CD4-positive, alpha-beta T cell treated with Interleukin-17A for 4 hours (primary cell): ENCODE data around the gene SMPD3.

Experiments used
- DNase-seq: peaks from one replicate; pipeline ENCODE4 v3.0.0-alpha.2; 2020; ENCODE audit warnings: mixed read lengths

Gene SMPD3

DNA sequence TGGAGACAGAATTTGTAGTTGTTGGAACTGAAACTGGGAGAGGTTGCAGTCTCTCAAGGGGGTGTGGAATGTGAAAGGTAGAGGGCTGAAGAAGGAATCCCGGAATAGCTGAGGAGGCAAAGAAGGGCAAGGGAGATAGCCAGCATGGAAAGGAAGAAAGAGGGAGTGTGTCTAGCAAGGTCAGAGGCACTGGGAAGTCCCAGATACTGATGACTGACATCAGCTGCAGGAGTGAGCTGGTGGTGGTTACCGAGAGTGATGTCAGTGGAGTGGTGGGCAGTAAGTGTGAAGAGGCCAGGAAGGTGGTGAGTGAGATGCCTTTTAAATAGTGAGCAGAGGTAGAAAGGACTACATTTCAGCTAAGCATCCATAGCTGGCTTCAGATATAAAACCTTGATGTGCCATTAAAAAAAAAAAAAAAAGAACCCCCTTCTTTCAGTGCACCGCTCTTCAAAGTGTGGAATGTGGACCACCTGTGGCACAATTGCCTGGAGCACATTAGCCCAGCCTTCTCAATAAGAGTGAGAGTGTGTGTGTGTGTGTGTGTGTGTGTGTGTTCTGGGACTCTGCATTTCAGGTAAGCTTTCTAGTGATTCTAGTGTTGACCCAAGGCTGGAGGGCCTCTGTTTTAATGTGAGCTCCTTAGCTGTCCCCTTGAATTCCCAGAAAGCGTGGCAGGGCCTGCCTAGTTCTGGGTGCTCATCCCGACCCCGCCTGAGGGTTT, 129.0 kb downstream of the SMPD3 start:
- DNase-seq = no peak

DNA sequence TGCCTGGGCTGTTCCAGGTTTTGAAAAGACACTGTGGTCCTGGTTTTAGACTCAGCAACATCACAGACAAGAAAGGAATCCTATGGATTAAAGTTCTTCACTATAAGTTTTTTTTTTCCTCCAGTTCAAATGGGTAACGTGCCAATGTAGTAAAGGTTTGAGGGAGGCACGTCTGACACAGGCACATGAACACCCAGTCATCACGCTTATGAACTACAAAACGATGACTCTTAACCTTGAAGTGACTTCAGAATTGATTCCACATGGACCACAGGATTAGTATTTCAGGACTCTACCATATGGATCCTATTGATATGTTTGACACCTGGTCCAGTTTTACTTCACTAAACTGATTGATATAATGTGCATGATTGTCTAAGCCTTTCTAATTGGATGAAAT, 135.2 kb downstream of the SMPD3 start:
- no peak for DNase-seq

DNA sequence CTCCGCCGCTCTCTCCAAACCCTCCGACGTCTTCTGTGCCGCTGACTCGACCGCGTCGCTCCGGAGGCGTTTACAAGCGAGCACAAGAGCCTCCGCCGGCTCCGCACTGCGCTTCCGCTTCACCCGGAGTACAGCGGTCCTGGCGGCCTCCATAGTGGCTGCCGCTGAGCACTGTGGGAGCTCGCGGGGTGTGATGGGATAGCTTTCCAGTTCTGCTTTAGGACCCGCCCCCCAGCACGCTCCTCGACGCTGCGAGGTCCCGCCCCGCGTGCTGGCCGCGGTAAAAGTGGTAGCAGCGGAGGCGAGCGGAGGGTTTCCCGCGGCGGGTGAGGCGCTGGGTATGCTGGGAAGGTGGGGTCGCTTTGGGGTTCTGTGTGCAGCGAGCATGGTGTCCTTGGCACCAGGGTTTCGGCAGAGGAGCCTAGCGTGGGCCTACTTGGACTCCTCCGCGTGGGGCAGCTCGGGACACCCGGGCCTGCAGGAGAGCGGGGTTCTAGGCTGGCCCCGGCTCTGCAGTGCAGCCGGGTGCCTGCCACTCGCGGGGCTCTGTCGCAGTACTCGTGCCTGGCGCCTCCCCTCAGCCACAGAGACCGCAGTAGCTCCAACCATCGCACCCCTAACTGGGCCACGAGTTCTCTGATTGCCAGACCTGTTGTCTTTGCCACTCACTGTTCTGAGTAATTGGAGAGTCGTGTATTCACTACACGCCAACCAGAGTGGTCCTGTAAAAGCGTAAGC, 137.4 kb downstream of the SMPD3 start, which contains the start of the genes PRMT7 and SLC7A6OS:
TSS of gene PRMT7 (plus strand) at position 246 of the 738 bp plus-strand sequence. CDS start 4,961 bp downstream, outside the sequence.
TSS of gene SLC7A6OS (minus strand) at position 173 of the 738 bp plus-strand sequence. CDS start at position 153, 20 bp downstream.
- peak; percentile 94 for DNase-seq

DNA sequence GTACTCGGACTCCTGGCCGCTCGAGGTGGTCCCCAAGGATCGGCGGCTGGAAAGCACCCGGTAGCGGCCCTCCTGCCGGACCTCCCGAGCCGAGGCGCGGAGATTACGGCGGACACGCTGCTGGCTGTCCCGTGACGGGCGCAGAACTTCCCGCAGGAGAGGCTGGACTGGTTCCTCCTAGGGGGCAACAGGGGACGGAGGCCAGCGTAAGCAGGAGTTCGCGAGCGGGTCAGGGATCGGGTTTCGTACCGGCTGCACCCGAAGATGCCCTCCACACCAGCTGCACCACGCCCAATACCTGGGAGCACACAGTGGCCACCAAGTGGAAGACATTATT, 137.9 kb downstream of the SMPD3 start:
- DNase-seq = no peak

DNA sequence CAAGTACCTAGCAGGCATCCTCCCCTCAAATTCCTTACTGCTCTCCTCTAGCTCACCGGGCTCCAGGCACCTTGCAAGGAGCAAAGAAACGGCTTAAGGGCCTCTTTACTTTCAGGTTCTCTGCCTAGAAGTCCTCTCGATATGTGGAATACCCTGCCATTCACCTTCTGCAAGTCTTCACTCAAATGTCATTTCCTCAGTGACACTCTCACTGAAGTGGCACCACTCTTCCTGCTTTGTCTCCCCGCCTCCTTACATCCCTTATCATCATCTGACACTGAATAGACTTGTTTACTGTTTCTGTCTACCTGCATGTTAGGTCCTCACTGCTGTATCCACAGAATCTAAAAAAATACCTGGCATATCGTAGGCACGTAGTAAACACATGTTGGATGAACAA, 138.5 kb downstream of the SMPD3 start:
- peak; percentile 29 for DNase-seq
